Activated CD4-positive, alpha-beta memory T cell treated with anti-CD3 and anti-CD28 coated beads for 36 hours (primary cell): Measurements from ENCODE around the gene TEC. TPM values are rescaled to one million over a fixed set of nuclear protein-coding genes. Genes with fewer than 3 reads are reported as not detected.

ENCODE experiments used
- CTCF ChIA-PET: fragments of 350-600 bp; sonication (Branson Sonifier 250); formaldehyde crosslinking; loops from one replicate; lab custom pipeline; 2021; ENCODE audit warnings: antibody characterized with exemption, inconsistent platforms; lab: Charles Lee
- POLR2A ChIA-PET: fragments of 350-600 bp; sonication (Branson Sonifier 250); formaldehyde crosslinking; loops from one replicate; lab custom pipeline; 2021; ENCODE audit warnings: antibody characterized with exemption; lab: Charles Lee
- DNase-seq: peaks from one replicate; pipeline ENCODE4 v3.0.0-alpha.2; 2020
- H3K27ac Mint-ChIP-seq: one replicate; pipeline ENCODE4 v1.8.0; 2021; ENCODE audit warnings: mixed read lengths
- H3K27me3 Mint-ChIP-seq: one replicate; pipeline ENCODE4 v1.8.0; 2021; ENCODE audit warnings: mixed read lengths
- H3K36me3 Mint-ChIP-seq: one replicate; pipeline ENCODE4 v1.8.0; 2021; ENCODE audit warnings: mixed read lengths
- H3K4me1 Mint-ChIP-seq: one replicate; pipeline ENCODE4 v1.8.0; 2021; ENCODE audit warnings: low read depth, mixed read lengths
- H3K4me3 Mint-ChIP-seq: one replicate; pipeline ENCODE4 v1.8.0; 2021; ENCODE audit warnings: mild to moderate bottlenecking, mixed read lengths
- H3K9me3 Mint-ChIP-seq: one replicate; pipeline ENCODE4 v1.8.0; 2021; ENCODE audit warnings: mixed read lengths
- intact Hi-C: fragments of 100-400 bp; cut with micrococcal nuclease; formaldehyde crosslinking; loops from one replicate; pipeline ENCODE4 v1.15.1; 2023
- total RNA-seq, 2 experiments: library from RNA; stranded (reverse); gene quantifications; one replicate each; pipeline ENCODE4 v1.2.3, GENCODE V29; 2021

Gene TEC
- total RNA-seq, 2 experiments from 2014 or later = 1.8 to 3.0 TPM

GRCh38 chr4:48250343-48250742, 19.3 kb downstream of the TEC start:
- no peak for DNase-seq
- Mint-ChIP-seq H3K27me3 (no peaks in the 10 kb centered on the region), H3K4me1 (no peaks in the 10 kb centered on the region), H3K27ac (no peak overlapping the region), H3K9me3 (no peaks in the 10 kb centered on the region), H3K4me3 (no peak overlapping the region), H3K36me3 (no peaks in the 10 kb centered on the region)
- CTCF ChIA-PET = no interaction called here
- POLR2A ChIA-PET = no interaction called here
- intact Hi-C loops = no loop called here

DNA sequence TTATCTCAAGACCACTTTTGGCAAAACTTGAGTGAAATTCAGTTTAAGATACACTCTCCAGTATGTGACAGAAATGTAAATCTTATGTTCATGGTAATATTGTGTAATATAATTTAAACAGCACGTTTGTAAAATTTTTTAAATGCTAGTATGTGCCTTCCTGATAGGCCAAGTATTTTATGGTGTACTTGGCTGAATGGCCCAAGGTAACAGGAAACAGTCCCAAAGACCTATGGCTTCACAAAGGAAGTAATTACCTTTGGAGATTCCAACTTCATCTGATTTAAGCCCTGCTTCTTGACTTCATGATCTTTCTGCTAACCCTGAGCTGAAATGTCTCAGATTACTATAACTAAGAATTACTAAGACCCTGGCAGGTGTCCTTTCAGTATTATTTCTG, 20.3 kb downstream of the TEC start:
- POLR2A ChIA-PET = interaction anchor here (0.6 kb wide), 1 partner anchor 164 kb away, joined by 3 read pairs; no protein-coding TSS in a partner anchor
- Mint-ChIP-seq H3K4me3 (no peak overlapping the region), H3K36me3 (peaks cover 4% of the 10 kb centered on the region), H3K27ac (no peak overlapping the region), H3K9me3 (no peaks in the 10 kb centered on the region), H3K27me3 (no peaks in the 10 kb centered on the region), H3K4me1 (no peaks in the 10 kb centered on the region)
- CTCF ChIA-PET = no interaction called here
- DNase-seq = no peak
- intact Hi-C loops = no loop called here

- intact Hi-C loops = no loop called here
- no peaks in the 10 kb centered on the region for H3K9me3 Mint-ChIP-seq
- H3K27ac Mint-ChIP-seq = no peak overlapping the region
- DNase-seq = no peak
- ChIA-PET CTCF (no interaction called here), POLR2A (interaction anchor here (0.6 kb wide), 1 partner anchor 163 kb away, joined by 3 read pairs; no protein-coding TSS in a partner anchor)
- no peaks in the 10 kb centered on the region for H3K27me3 Mint-ChIP-seq
- H3K4me3 Mint-ChIP-seq = no peak overlapping the region
- peaks cover 4% of the 10 kb centered on the region for H3K36me3 Mint-ChIP-seq
- no peaks in the 10 kb centered on the region for H3K4me1 Mint-ChIP-seq
Observed at GRCh38 chr4:48248559-48248953, 21.1 kb downstream of the TEC start.

DNA sequence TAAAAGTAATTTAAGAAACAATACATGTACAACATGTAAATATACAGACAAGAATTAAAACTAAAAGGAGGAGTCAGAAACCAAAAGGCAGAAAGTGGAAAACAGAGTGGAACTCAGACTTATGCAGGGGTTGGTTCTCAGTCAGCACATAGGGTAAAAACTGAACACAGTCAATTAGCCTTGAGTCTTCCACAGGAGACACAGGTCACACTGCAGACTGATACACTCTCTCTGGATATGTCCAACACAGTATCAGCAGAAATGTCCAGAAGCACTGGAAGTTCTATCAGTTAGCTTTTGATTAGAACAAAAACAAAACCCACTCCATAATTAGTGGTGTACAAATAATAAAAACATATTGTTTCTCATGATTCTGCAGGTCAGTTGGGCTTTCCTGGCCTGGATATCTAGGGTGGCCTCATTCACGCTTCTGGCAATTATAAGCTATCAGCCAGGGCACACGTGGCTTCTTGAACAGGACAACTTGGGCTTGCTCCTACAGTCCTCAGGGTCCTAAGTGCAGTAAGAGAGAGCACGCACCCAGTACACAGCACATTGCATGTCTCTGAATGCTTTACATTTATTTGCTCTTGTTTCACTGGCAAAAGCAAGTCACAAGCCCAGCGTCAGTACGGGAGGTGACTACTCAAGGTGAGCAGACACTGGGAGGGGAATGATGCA, 21.6 kb downstream of the TEC start:
- POLR2A ChIA-PET = no interaction called here

DNA sequence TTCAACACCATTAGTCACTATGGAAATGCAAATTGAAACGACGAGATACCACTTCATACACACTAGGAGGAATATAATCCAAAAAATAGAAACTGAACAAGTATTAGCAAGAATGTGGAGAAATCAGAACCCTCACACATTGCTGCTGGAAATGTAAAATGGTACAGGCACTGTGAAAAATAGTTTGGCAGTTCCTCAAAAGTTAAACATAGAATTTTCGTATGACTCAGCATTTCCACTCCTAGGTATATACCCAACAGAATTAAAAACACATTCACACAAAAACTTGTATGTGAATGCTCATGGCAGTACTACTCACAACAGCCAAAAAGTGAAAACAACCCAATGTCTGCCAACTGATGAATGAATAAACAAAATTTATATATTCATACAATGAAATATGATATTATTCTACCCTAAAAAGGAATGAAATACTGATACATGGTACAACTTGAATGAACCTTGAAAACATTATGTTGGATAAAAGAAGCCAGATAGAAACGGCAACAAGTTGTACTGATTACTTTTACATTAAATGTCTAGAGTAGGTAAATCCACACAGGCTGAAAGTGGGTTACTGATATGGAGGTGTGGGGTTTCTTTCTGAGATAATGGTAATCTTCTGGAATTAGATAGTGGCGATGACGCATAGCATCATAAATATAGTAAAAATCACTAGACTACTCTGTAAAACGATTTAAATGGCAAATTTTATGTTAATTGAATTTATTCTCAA, 22.3 kb downstream of the TEC start:
- H3K36me3 Mint-ChIP-seq = peaks cover 4% of the 10 kb centered on the region
- CTCF ChIA-PET = no interaction called here
- no peaks in the 10 kb centered on the region for H3K4me1 Mint-ChIP-seq

More for the DNA sequence above, 21.6 kb downstream of the TEC start:
- Mint-ChIP-seq H3K27ac (no peak overlapping the region), H3K9me3 (no peaks in the 10 kb centered on the region), H3K4me3 (no peak overlapping the region), H3K27me3 (no peaks in the 10 kb centered on the region), H3K36me3 (peaks cover 4% of the 10 kb centered on the region), H3K4me1 (no peaks in the 10 kb centered on the region)
- DNase-seq = no peak
- intact Hi-C loops = no loop called here
- CTCF ChIA-PET = no interaction called here

GRCh38 chr4:48244665-48245064, 25.0 kb downstream of the TEC start:
- no peak for DNase-seq
- no peak overlapping the region for H3K27ac Mint-ChIP-seq
- H3K9me3 Mint-ChIP-seq = no peaks in the 10 kb centered on the region

More for the DNA sequence above, 22.3 kb downstream of the TEC start:
- H3K27me3 Mint-ChIP-seq = no peaks in the 10 kb centered on the region
- POLR2A ChIA-PET = no interaction called here
- H3K27ac Mint-ChIP-seq = no peak overlapping the region
- H3K9me3 Mint-ChIP-seq = no peaks in the 10 kb centered on the region
- H3K4me3 Mint-ChIP-seq = no peak overlapping the region
- no peak for DNase-seq
- intact Hi-C loops = no loop called here

DNA sequence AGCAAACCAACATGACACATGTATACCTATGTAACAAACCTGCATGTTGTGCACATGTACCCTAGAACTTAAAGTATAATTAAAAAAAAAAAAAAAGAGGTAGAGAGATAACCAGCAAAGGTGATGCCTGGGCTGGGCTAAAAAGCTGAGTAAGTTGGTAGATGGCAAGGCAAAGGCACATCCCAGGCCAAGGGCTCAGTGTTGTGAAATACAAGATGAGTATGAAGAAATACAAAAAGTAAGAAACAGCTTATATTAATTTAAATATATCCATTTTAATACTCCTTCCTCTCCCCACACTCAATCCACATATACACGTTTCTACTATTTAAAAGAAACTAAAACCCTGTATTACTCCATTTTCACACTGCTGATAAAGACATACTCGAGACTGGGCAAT, 25.8 kb downstream of the TEC start:
- Mint-ChIP-seq H3K9me3 (no peaks in the 10 kb centered on the region), H3K27ac (no peak overlapping the region), H3K27me3 (no peaks in the 10 kb centered on the region), H3K4me1 (no peaks in the 10 kb centered on the region), H3K36me3 (peaks cover 4% of the 10 kb centered on the region), H3K4me3 (no peak overlapping the region)
- intact Hi-C loops = no loop called here
- ChIA-PET CTCF (interaction anchor here (0.7 to 1.3 kb wide), 2 partner anchors 27 to 47 kb away, joined by 3 read pairs; no protein-coding TSS in a partner anchor), POLR2A (no interaction called here)
- no peak for DNase-seq

More at GRCh38 chr4:48244665-48245064, 25.0 kb downstream of the TEC start:
- Mint-ChIP-seq H3K36me3 (peaks cover 4% of the 10 kb centered on the region), H3K4me3 (no peak overlapping the region), H3K27me3 (no peaks in the 10 kb centered on the region), H3K4me1 (no peaks in the 10 kb centered on the region)
- CTCF ChIA-PET = no interaction called here
- POLR2A ChIA-PET = no interaction called here
- intact Hi-C loops = no loop called here

DNA sequence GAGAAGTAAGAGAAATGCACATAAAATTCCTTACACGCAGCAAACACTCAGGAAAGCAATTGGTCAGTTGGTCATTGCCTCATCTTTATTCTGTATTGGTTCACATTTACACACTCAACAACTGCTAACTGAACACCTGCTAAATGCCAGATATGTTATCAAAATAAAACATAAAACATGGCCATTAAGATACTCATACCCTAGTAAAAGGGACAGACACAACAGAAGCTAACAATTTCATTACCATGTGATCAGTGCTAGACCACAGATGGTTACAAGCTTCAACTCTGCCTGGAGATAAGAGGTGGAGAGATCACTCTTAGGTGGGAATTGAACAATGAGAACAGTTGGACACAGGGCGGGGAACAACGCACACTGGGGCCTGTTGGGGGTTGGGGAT, 26.2 kb downstream of the TEC start:
- H3K27me3 Mint-ChIP-seq = no peaks in the 10 kb centered on the region
- H3K4me1 Mint-ChIP-seq = no peaks in the 10 kb centered on the region
- ChIA-PET POLR2A (no interaction called here), CTCF (interaction anchor here (0.7 to 1.3 kb wide), 2 partner anchors 27 to 47 kb away, joined by 3 read pairs; no protein-coding TSS in a partner anchor)
- intact Hi-C loops = no loop called here
- H3K27ac Mint-ChIP-seq = no peak overlapping the region
- H3K9me3 Mint-ChIP-seq = no peaks in the 10 kb centered on the region
- no peak for DNase-seq
- H3K4me3 Mint-ChIP-seq = no peak overlapping the region
- peaks cover 4% of the 10 kb centered on the region for H3K36me3 Mint-ChIP-seq

DNA sequence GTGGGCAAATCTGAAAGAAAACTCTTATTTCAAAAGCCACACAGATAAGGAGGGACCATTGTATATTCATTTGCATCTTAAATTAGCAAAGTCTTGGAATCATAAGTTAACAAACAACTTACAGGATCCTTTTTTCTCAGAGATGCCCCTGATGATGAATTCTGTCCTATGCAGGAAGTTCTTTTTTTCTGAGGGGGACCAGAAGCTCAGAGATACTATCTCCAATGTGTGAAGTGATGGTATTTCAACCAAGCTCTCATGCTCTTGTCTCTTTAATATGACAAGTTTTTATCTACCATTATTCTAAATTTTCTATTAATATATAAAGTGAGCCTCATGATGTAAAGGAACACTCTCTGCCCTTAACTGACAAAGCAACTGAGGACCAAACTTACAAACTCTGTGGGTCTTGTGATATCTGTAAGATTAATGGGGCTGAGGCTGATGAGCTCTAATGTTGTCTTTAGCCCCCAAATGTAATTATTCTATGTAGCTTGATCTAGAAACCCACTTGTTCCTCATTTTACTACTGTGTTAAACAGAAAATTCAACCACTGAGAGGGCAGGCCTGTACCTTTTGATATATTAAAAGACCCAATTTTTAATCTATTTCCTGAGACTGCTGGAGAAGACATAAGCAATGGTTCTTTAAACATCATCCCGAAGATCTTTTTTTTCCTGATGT, 27.0 kb downstream of the TEC start:
- POLR2A ChIA-PET = no interaction called here
- intact Hi-C loops = no loop called here
- CTCF ChIA-PET = interaction anchor here (1.3 kb wide), 1 partner anchor 48 kb away, joined by 3 read pairs; no protein-coding TSS in a partner anchor
- Mint-ChIP-seq H3K36me3 (peaks cover 4% of the 10 kb centered on the region), H3K4me3 (no peak overlapping the region), H3K27me3 (no peaks in the 10 kb centered on the region), H3K9me3 (no peaks in the 10 kb centered on the region), H3K27ac (no peak overlapping the region), H3K4me1 (no peaks in the 10 kb centered on the region)
- DNase-seq = no peak

DNA sequence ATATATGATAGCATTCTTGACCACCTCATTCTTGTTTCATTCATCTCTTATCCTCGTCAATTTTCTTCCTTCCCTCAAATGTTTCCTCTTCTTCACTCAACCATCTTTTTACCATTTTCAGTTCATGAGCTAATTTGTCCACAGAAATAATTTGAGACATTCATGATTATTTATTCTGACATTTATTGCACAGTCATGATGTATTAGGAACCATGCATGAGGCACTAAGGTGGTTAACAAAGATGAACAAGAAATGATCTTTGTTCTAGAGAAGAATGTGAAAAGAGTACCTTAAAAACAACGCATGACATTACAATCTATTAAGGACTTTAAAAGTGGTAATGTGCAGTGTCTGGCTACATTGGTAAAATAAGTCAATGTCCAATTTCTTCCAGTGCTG, 27.9 kb downstream of the TEC start:
- CTCF ChIA-PET = no interaction called here
- H3K4me1 Mint-ChIP-seq = no peaks in the 10 kb centered on the region
- no peak for DNase-seq
- H3K9me3 Mint-ChIP-seq = no peaks in the 10 kb centered on the region
- no peak overlapping the region for H3K27ac Mint-ChIP-seq
- H3K4me3 Mint-ChIP-seq = no peak overlapping the region
- no peaks in the 10 kb centered on the region for H3K27me3 Mint-ChIP-seq
- POLR2A ChIA-PET = no interaction called here
- peaks cover 4% of the 10 kb centered on the region for H3K36me3 Mint-ChIP-seq
- intact Hi-C loops = no loop called here

GRCh38 chr4:48237996-48238645, 31.5 kb downstream of the TEC start:
- DNase-seq = no peak
- H3K4me1 Mint-ChIP-seq = peaks cover 2% of the 10 kb centered on the region
- no peak overlapping the region for H3K27ac Mint-ChIP-seq
- ChIA-PET CTCF (no interaction called here), POLR2A (no interaction called here)
- H3K4me3 Mint-ChIP-seq = no peak overlapping the region
- H3K36me3 Mint-ChIP-seq = no peaks in the 10 kb centered on the region
- intact Hi-C loops = no loop called here
- H3K27me3 Mint-ChIP-seq = no peaks in the 10 kb centered on the region
- H3K9me3 Mint-ChIP-seq = no peaks in the 10 kb centered on the region

DNA sequence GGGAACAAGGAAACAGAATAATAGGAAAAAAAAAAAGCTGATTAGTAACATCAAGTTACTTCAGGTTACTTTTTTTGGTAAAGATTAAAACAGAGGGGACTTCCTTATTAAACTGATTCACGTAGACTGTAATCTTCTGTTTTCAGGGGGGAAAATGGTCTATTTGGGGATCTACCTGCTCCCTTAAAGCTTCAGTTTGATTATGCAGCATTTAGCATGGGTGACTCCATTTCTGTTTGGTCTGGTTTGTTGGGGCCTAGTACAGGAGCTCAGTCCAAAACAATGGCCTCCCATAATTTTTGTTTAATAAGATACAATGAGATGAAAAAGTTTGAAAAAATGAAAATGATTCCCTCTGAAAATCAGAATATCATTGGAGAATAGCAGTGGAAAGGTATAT, 34.6 kb downstream of the TEC start:
- Mint-ChIP-seq H3K4me1 (peaks cover 2% of the 10 kb centered on the region), H3K36me3 (no peaks in the 10 kb centered on the region), H3K4me3 (no peak overlapping the region), H3K9me3 (no peaks in the 10 kb centered on the region), H3K27ac (no peak overlapping the region), H3K27me3 (no peaks in the 10 kb centered on the region)
- CTCF ChIA-PET = no interaction called here
- DNase-seq = no peak
- intact Hi-C loops = no loop called here
- POLR2A ChIA-PET = no interaction called here
